H9 (cell line): ENCODE results near the gene PGLYRP4. TPM values are rescaled to one million over a fixed set of nuclear protein-coding genes. Genes with fewer than 3 reads are reported as not detected.

Experiments
- DNase-seq: peaks from one replicate; pipeline ENCODE4 v3.0.0-alpha.2; 2017
- H2AFZ ChIP-seq: one replicate; pipeline ENCODE4 v1.6.1; 2013; ENCODE audit warnings: mild to moderate bottlenecking, low read length, control low read depth, moderate library complexity
- H2AK5ac ChIP-seq: 2 replicates; pipeline ENCODE4 v1.6.1; 2013; ENCODE audit warnings: low read length, control low read depth, mixed read lengths; ENCODE audit not compliant: insufficient read length
- H2BK120ac ChIP-seq: one replicate; pipeline ENCODE4 v1.6.1; 2013; ENCODE audit warnings: low read depth, mild to moderate bottlenecking, low read length, control low read depth, inconsistent platforms; ENCODE audit not compliant: poor library complexity, severe bottlenecking
- H2BK12ac ChIP-seq: 2 replicates; pipeline ENCODE4 v1.6.1; 2013; ENCODE audit warnings: low read length, control low read depth, mixed read lengths, low read depth; ENCODE audit not compliant: insufficient read length
- H2BK15ac ChIP-seq: 2 replicates; pipeline ENCODE4 v1.6.1; 2013; ENCODE audit warnings: low read depth, low read length, control low read depth
- H2BK20ac ChIP-seq: one replicate; pipeline ENCODE4 v1.6.1; 2013; ENCODE audit warnings: low read depth, mild to moderate bottlenecking, low read length, control low read depth, inconsistent platforms; ENCODE audit not compliant: poor library complexity, severe bottlenecking
- H2BK5ac ChIP-seq: 2 replicates; pipeline ENCODE4 v1.6.1; 2013; ENCODE audit warnings: low read length, control low read depth, mixed read lengths; ENCODE audit not compliant: insufficient read length
- H3K14ac ChIP-seq: 2 replicates; pipeline ENCODE4 v1.6.1; 2013; ENCODE audit warnings: low read length, control low read depth; ENCODE audit not compliant: insufficient read depth
- H3K18ac ChIP-seq: 2 replicates; pipeline ENCODE4 v1.6.1; 2013; ENCODE audit warnings: low read depth, mild to moderate bottlenecking, mixed read lengths, low read length, control low read depth; ENCODE audit not compliant: insufficient read length
- H3K23ac ChIP-seq: 2 replicates; pipeline ENCODE4 v1.6.1; 2013; ENCODE audit warnings: low read length, control low read depth, mixed read lengths, low read depth; ENCODE audit not compliant: insufficient read length
- H3K23me2 ChIP-seq: 2 replicates; pipeline ENCODE4 v1.6.1; 2013; ENCODE audit warnings: low read depth, mild to moderate bottlenecking, mixed read lengths, low read length, control low read depth; ENCODE audit not compliant: insufficient read length, poor library complexity, severe bottlenecking
- H3K27ac ChIP-seq: 2 replicates; pipeline ENCODE4 v1.5.1; 2013; ENCODE audit warnings: low read length, control low read depth, mixed read lengths, low read depth; ENCODE audit not compliant: insufficient read length
- H3K27me3 ChIP-seq: 2 replicates; pipeline ENCODE4 v1.6.1; 2013; ENCODE audit warnings: low read length, control low read depth, inconsistent platforms; ENCODE audit not compliant: insufficient read depth
- H3K4ac ChIP-seq: 2 replicates; pipeline ENCODE4 v1.6.1; 2013; ENCODE audit warnings: low read depth, mild to moderate bottlenecking, control low read depth, inconsistent platforms, low read length, moderate library complexity
- H3K4me1 ChIP-seq: 2 replicates; pipeline ENCODE4 v1.6.1; 2013; ENCODE audit warnings: low read length, control low read depth, inconsistent platforms; ENCODE audit not compliant: insufficient read depth
- H3K4me2 ChIP-seq: 2 replicates; pipeline ENCODE4 v1.6.1; 2013; ENCODE audit warnings: low read length, control low read depth, mixed read lengths; ENCODE audit not compliant: insufficient read length, insufficient read depth
- H3K56ac ChIP-seq: 2 replicates; pipeline ENCODE4 v1.6.1; 2013; ENCODE audit warnings: low read depth, mild to moderate bottlenecking, mixed read lengths, low read length, control low read depth; ENCODE audit not compliant: insufficient read length
- H3K79me1 ChIP-seq: 2 replicates; pipeline ENCODE4 v1.6.1; 2013; ENCODE audit warnings: low read depth, mild to moderate bottlenecking, moderate library complexity, low read length, control low read depth, inconsistent platforms; ENCODE audit not compliant: insufficient read depth, poor library complexity, severe bottlenecking
- H3K79me2 ChIP-seq: 2 replicates; pipeline ENCODE4 v1.6.1; 2013; ENCODE audit warnings: low read length, control low read depth, inconsistent platforms; ENCODE audit not compliant: insufficient read depth
- H3K9ac ChIP-seq: 2 replicates; pipeline ENCODE4 v1.6.1; 2013; ENCODE audit warnings: low read length, control low read depth, mixed read lengths; ENCODE audit not compliant: insufficient read length; ENCODE audit errors: extremely low read depth
- H3K9me3 ChIP-seq: one replicate; pipeline ENCODE4 v1.6.1; 2013; ENCODE audit warnings: low read depth, low read length, inconsistent platforms; ENCODE audit not compliant: control insufficient read depth
- H3T11ph ChIP-seq: one replicate; pipeline ENCODE4 v1.6.1; 2013; ENCODE audit warnings: mild to moderate bottlenecking, low read length, control low read depth, inconsistent platforms
- H4K20me1 ChIP-seq: one replicate; pipeline ENCODE4 v1.6.1; 2013; ENCODE audit not compliant: control insufficient read depth, insufficient read length, insufficient read depth
- H4K5ac ChIP-seq: 2 replicates; pipeline ENCODE4 v1.6.1; 2013; ENCODE audit warnings: low read depth, mild to moderate bottlenecking, mixed read lengths, low read length, control low read depth; ENCODE audit not compliant: insufficient read length
- H4K8ac ChIP-seq: replicated peaks from 2 replicates; pipeline ENCODE4 v1.6.1; 2013; ENCODE audit warnings: low read length, control low read depth, mixed read lengths, low read depth; ENCODE audit not compliant: insufficient read length
- H4K91ac ChIP-seq: 2 replicates; pipeline ENCODE4 v1.6.1; 2013; ENCODE audit warnings: low read depth, mild to moderate bottlenecking, moderate library complexity, mixed read lengths, low read length, control low read depth; ENCODE audit not compliant: insufficient read length
- H3K27ac Mint-ChIP-seq, 3 experiments: 2 replicates in 2 of 3; 3 replicates in 1 of 3; pipeline ENCODE4 v1.8.0; 2020 to 2021; ENCODE audit warnings: mixed read lengths in 3 of 3, mild to moderate bottlenecking in 1 of 3, moderate library complexity in 1 of 3
- H3K27me3 Mint-ChIP-seq: 2 replicates; pipeline ENCODE4 v1.8.0; 2021; ENCODE audit warnings: low read depth, mild to moderate bottlenecking, moderate library complexity, mixed read lengths
- H3K36me3 Mint-ChIP-seq, 3 experiments: 2 replicates in 2 of 3; 3 replicates in 1 of 3; pipeline ENCODE4 v1.8.0; 2020 to 2021; ENCODE audit warnings: low read depth in 3 of 3, mixed read lengths in 3 of 3; ENCODE audit not compliant: insufficient read depth in 1 of 3
- H3K4me1 Mint-ChIP-seq, 2 experiments: 2 replicates each; pipeline ENCODE4 v1.8.0; 2020; ENCODE audit warnings: mixed read lengths in 2 of 2
- H3K4me3 Mint-ChIP-seq, 2 experiments: 2 replicates in 1 of 2; 3 replicates in 1 of 2; pipeline ENCODE4 v1.8.0; 2020 to 2021; ENCODE audit warnings: mild to moderate bottlenecking in 2 of 2, mixed read lengths in 2 of 2, moderate library complexity in 1 of 2
- H3K9me3 Mint-ChIP-seq, 2 experiments: 2 replicates in 1 of 2; 3 replicates in 1 of 2; pipeline ENCODE4 v1.8.0; 2020; ENCODE audit warnings: mild to moderate bottlenecking in 2 of 2, mixed read lengths in 2 of 2, moderate library complexity in 1 of 2
- WGBS: extraction: QIAGEN DNeasy Blood & Tissue Kit; methylation state at CpG from one replicate; pipeline ENCODE4 v1.1.7; 2013; ENCODE audit warnings: missing lambda C conversion rate, low lambda C conversion rate, mixed read lengths; ENCODE audit not compliant: insufficient read length; ENCODE audit errors: extremely low coverage; 5-methylcytosine and 5-hydroxymethylcytosine counted together
- total RNA-seq: library from RNA; stranded (reverse); gene quantifications from 2 replicates; pipeline ENCODE4 v1.2.1, GENCODE V29; 2021
- TF ChIP-seq, protein P1 (sequence below): fragments of 200-600 bp; sonication (generic); conservative IDR thresholded peaks from 3 replicates; pipeline ENCODE4 v1.8.0; 2021; ENCODE audit warnings: antibody characterized with exemption, mild to moderate bottlenecking

The PGLYRP4 gene
- total RNA-seq, 1 experiment from 2014 or later, result not detected

DNA sequence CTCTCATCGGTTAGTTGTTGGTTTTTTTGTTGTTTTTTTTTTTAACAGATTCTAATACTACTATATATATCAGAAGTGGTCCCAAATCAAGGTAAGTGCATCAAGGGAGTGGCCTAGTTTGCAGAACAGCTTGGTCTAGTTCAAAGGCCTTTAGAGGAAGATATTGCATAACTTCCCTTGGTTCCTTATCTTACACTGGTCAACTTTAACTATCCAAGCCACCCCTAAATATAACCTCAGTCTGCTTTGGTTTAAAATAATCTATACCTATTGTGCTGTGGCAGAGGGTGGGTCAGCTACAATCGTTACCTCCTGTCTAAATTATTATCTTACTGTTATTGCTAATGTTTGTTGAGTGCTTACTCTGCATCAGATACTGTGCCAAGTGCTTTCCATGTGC is 19.9 kb upstream of the PGLYRP4 start:
- Histone ChIP-seq H3K4ac (no peak overlapping the region), H4K5ac (no peak overlapping the region), H3K79me1 (no peaks in the 10 kb centered on the region), H2BK5ac (no peak overlapping the region), H4K20me1 (no peaks in the 10 kb centered on the region), H3K23ac (no peak overlapping the region), H3K9ac (no peak overlapping the region), H3K23me2 (no peaks in the 10 kb centered on the region), H3K4me2 (no peak overlapping the region), H2AK5ac (no peak overlapping the region), H4K91ac (no peak overlapping the region), H3K27ac (no peak overlapping the region), H3K9me3 (no peaks in the 10 kb centered on the region), H3K18ac (no peak overlapping the region), H2AFZ (no peak overlapping the region), H3K56ac (no peak overlapping the region), H2BK120ac (no peak overlapping the region), H3K27me3 (no peaks in the 10 kb centered on the region), H2BK12ac (no peak overlapping the region), H2BK15ac (no peak overlapping the region), H3T11ph (no peak overlapping the region), H3K14ac (no peak overlapping the region), H4K8ac (no peak overlapping the region), H3K4me1 (no peaks in the 10 kb centered on the region), H3K79me2 (no peaks in the 10 kb centered on the region), H2BK20ac (no peak overlapping the region)
- WGBS, result no CpG with 5 or more reads among the region's 2 CpGs
- TF ChIP-seq, protein P1, sequence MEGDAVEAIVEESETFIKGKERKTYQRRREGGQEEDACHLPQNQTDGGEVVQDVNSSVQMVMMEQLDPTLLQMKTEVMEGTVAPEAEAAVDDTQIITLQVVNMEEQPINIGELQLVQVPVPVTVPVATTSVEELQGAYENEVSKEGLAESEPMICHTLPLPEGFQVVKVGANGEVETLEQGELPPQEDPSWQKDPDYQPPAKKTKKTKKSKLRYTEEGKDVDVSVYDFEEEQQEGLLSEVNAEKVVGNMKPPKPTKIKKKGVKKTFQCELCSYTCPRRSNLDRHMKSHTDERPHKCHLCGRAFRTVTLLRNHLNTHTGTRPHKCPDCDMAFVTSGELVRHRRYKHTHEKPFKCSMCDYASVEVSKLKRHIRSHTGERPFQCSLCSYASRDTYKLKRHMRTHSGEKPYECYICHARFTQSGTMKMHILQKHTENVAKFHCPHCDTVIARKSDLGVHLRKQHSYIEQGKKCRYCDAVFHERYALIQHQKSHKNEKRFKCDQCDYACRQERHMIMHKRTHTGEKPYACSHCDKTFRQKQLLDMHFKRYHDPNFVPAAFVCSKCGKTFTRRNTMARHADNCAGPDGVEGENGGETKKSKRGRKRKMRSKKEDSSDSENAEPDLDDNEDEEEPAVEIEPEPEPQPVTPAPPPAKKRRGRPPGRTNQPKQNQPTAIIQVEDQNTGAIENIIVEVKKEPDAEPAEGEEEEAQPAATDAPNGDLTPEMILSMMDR, result no peak
- Mint-ChIP-seq H3K4me3 (no peak overlapping the region), H3K36me3 (no peaks in the 10 kb centered on the region), H3K27me3 (peaks cover 4% of the 10 kb centered on the region), H3K27ac (no peak overlapping the region), H3K9me3 (peaks cover 0 to 6% of the 10 kb centered on the region in 2 experiments; a peak in 1 of 5 replicates), H3K4me1 (no peaks in the 10 kb centered on the region)
- DNase-seq, result no peak
